ENCODE results near the gene MPP1.

Gene MPP1

DNA sequence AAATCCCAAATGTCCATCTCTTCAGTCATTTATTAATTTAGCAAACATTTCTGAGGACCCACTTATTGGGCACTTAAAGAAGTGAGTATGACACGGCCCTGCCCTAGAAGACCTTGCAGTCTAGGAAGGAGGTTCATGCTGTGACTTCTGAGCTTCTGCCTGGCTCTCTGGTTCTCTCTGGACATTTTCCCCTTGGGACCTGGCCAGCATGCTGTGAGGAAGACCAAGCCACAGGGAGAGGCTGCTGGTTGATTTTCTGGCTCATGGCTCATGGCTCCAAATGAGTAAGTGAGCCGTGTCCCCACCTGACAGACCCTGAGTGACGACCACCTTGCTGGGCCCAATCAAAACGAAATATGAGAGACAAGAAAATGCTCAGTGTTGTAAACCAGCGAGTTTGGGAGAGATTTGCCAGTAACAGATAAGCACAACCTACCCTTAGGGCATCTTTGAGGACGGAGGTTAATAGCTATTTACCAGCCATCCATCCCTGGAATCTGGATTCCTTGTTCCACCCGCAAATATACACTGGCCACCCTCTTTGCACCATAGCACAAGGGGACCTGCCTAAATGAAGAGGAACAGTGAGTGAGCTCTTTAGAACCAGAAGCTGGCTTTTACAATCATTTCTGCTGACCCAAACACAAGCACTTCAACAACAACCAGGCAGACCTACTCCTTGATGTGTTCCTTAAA, 876 bp downstream of the MPP1 start:
- Histone ChIP-seq H3K9ac (ENCODE audit: low read length) (peak overlapping the region; percentile 82), H3K79me1 (replicated peaks; ENCODE audit: low read length, poor library complexity, severe bottlenecking) (peaks cover 5% of the 10 kb centered on the region), H3K4me2 (ENCODE audit: low read length, poor library complexity, severe bottlenecking) (peak overlapping the region; percentile 71), H4K91ac (ENCODE audit: low read length) (no peak overlapping the region), H2BK5ac (ENCODE audit: low read depth, low read length, poor library complexity, severe bottlenecking) (no peak overlapping the region), H3K4me1 (ENCODE audit: control insufficient read depth, insufficient read depth, low read depth, low read length) (peaks cover 7% of the 10 kb centered on the region), H2BK120ac (ENCODE audit: low read depth, low read length) (no peak overlapping the region), H2BK15ac (ENCODE audit: low read depth, poor library complexity, severe bottlenecking) (no peak overlapping the region), H3K4ac (ENCODE audit: low read depth in 1 of 2, low read length in 2 of 2) (peak overlapping the region in 1 of 2 experiments; percentile 16), H2BK12ac (ENCODE audit: low read length in 2 of 2) (no peak overlapping the region), H3K9me3 (ENCODE audit: control insufficient read depth, low read length) (peaks cover 10% of the 10 kb centered on the region), H2AK5ac (ENCODE audit: low read length, severe bottlenecking) (no peak overlapping the region), H4K8ac (ENCODE audit: low read length) (no peak overlapping the region), H2AFZ (ENCODE audit: low read depth, low read length) (no peak overlapping the region), H3K18ac (ENCODE audit: low read depth in 1 of 2, low read length in 2 of 2) (peak overlapping the region in 1 of 2 experiments; percentile 21), H3K4me3 (ENCODE audit: insufficient read depth in 1 of 2, low read depth in 1 of 2, low read length in 2 of 2) (peak overlapping the region; percentile 66 to 78), H3K14ac (ENCODE audit: low read length in 2 of 2) (peak overlapping the region in 1 of 2 experiments; percentile 20), H3K23ac (ENCODE audit: low read length in 2 of 2) (no peak overlapping the region), H3K27ac (ENCODE audit: low read length, poor library complexity, severe bottlenecking) (no peak overlapping the region), H3K27me3 (ENCODE audit: control insufficient read depth in 1 of 2, insufficient read depth in 1 of 2, low read length in 2 of 2) (no peaks in the 10 kb centered on the region), H3K36me3 (ENCODE audit: control insufficient read depth in 1 of 2, insufficient read depth in 2 of 2, low read depth in 1 of 2, low read length in 2 of 2) (no peaks in the 10 kb centered on the region)
- WGBS = 20% methylated on average over 7 of the region's 7 CpGs
- DNase-seq = peak; percentile 13

DNA sequence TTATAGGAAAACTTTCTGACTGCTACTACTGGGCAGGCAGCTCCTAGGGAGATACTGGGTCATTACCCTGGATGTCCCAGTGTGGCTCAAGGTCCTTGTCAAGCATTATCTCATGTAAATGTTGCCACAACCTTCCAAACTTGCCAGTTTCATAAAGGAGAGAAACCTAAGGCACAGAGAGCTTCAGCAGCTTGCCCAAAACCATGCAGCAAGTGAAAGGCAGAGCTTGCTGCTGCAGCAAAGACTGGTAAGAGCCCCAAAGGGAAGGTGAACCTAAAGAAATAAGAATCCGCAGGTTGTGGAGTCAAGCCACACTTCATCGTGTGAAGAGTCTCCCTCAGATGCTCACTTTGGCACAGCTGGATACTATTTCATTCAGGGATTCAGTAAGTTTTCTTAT, 2.3 kb downstream of the MPP1 start:
- WGBS = 100% methylated on average over 2 of the region's 2 CpGs

DNA sequence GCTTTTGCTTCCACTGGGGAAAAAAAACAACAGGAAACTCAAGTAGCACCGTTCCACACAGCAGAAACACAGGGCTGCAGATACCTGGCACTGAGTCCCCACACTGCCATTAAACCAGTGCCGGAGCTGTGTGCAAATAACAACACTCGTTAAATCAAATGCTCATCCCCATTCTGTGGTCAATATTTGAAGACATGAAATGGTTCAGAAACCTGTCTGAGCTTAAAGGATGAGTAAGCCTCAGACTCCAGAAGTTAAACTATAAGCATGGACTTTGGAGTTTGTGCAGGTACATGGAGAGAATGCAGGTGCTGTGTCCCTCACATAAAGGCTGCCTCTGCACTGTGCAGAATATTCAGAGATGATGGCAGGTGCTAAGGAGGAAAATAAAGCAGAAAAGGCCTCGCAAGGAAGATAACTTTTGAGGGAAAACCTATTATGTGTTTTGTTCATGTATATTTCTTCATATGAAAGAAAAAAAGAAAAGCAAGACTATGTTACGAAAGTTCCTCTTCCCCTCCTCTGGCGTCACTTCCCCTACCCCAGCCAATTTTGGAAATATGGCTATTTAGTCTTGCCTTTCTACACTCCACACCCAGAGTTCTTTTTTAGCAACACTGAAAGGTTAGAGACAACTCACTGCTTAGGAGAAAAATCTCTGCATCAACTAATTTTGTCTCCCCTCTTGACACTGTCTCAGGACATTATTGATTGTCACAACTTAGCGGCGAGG, 4.6 kb downstream of the MPP1 start:
- Histone ChIP-seq H2BK120ac (ENCODE audit: low read depth, low read length) (no peak overlapping the region), H2BK5ac (ENCODE audit: low read depth, low read length, poor library complexity, severe bottlenecking) (no peak overlapping the region), H3K27ac (ENCODE audit: low read length, poor library complexity, severe bottlenecking) (no peak overlapping the region), H4K8ac (ENCODE audit: low read length) (no peak overlapping the region), H3K36me3 (ENCODE audit: control insufficient read depth in 1 of 2, insufficient read depth in 2 of 2, low read depth in 1 of 2, low read length in 2 of 2) (no peaks in the 10 kb centered on the region), H3K18ac (ENCODE audit: low read depth in 1 of 2, low read length in 2 of 2) (peak overlapping the region in 1 of 2 experiments; percentile 21), H3K27me3 (ENCODE audit: control insufficient read depth in 1 of 2, insufficient read depth in 1 of 2, low read length in 2 of 2) (no peaks in the 10 kb centered on the region), H3K79me1 (replicated peaks; ENCODE audit: low read length, poor library complexity, severe bottlenecking) (peaks cover 5% of the 10 kb centered on the region), H2BK15ac (ENCODE audit: low read depth, poor library complexity, severe bottlenecking) (no peak overlapping the region), H4K91ac (ENCODE audit: low read length) (no peak overlapping the region), H3K4me3 (ENCODE audit: insufficient read depth in 1 of 2, low read depth in 1 of 2, low read length in 2 of 2) (no peak overlapping the region), H3K23ac (ENCODE audit: low read length in 2 of 2) (no peak overlapping the region), H2BK12ac (ENCODE audit: low read length in 2 of 2) (no peak overlapping the region), H3K4me1 (ENCODE audit: control insufficient read depth, insufficient read depth, low read depth, low read length) (peaks cover 7% of the 10 kb centered on the region), H3K14ac (ENCODE audit: low read length in 2 of 2) (no peak overlapping the region), H3K9ac (ENCODE audit: low read length) (no peak overlapping the region), H2AFZ (ENCODE audit: low read depth, low read length) (no peak overlapping the region), H3K4me2 (ENCODE audit: low read length, poor library complexity, severe bottlenecking) (no peak overlapping the region), H3K9me3 (ENCODE audit: control insufficient read depth, low read length) (no peaks in the 10 kb centered on the region), H3K4ac (ENCODE audit: low read depth in 1 of 2, low read length in 2 of 2) (no peak overlapping the region), H2AK5ac (ENCODE audit: low read length, severe bottlenecking) (no peak overlapping the region)
- 70% methylated on average over 4 of the region's 8 CpGs for WGBS
- DNase-seq = no peak

More for the DNA sequence above, 2.3 kb downstream of the MPP1 start:
- H3K27ac ChIP-seq (ENCODE audit: low read length, poor library complexity, severe bottlenecking) = no peak overlapping the region
- no peak overlapping the region for H3K4ac ChIP-seq (ENCODE audit: low read depth in 1 of 2, low read length in 2 of 2)
- H3K14ac ChIP-seq (ENCODE audit: low read length in 2 of 2) = no peak overlapping the region
- H2BK15ac ChIP-seq (ENCODE audit: low read depth, poor library complexity, severe bottlenecking) = no peak overlapping the region
- DNase-seq = no peak
- H3K27me3 ChIP-seq (ENCODE audit: control insufficient read depth in 1 of 2, insufficient read depth in 1 of 2, low read length in 2 of 2) = no peaks in the 10 kb centered on the region
- peaks cover 7% of the 10 kb centered on the region for H3K9me3 ChIP-seq (ENCODE audit: control insufficient read depth, low read length)
- no peak overlapping the region for H2AFZ ChIP-seq (ENCODE audit: low read depth, low read length)
- H3K36me3 ChIP-seq (ENCODE audit: control insufficient read depth in 1 of 2, insufficient read depth in 2 of 2, low read depth in 1 of 2, low read length in 2 of 2) = no peaks in the 10 kb centered on the region
- H3K4me2 ChIP-seq (ENCODE audit: low read length, poor library complexity, severe bottlenecking) = no peak overlapping the region
- no peak overlapping the region for H3K4me3 ChIP-seq (ENCODE audit: insufficient read depth in 1 of 2, low read depth in 1 of 2, low read length in 2 of 2)
- H2BK12ac ChIP-seq (ENCODE audit: low read length in 2 of 2) = no peak overlapping the region
- H3K23ac ChIP-seq (ENCODE audit: low read length in 2 of 2) = no peak overlapping the region
- H3K4me1 ChIP-seq (ENCODE audit: control insufficient read depth, insufficient read depth, low read depth, low read length) = peaks cover 7% of the 10 kb centered on the region
- peaks cover 5% of the 10 kb centered on the region for H3K79me1 ChIP-seq (replicated peaks; ENCODE audit: low read length, poor library complexity, severe bottlenecking)
- no peak overlapping the region for H2AK5ac ChIP-seq (ENCODE audit: low read length, severe bottlenecking)
- H2BK120ac ChIP-seq (ENCODE audit: low read depth, low read length) = peak overlapping the region; percentile 5
- H4K8ac ChIP-seq (ENCODE audit: low read length) = no peak overlapping the region
- no peak overlapping the region for H3K9ac ChIP-seq (ENCODE audit: low read length)
- H4K91ac ChIP-seq (ENCODE audit: low read length) = no peak overlapping the region
- no peak overlapping the region for H3K18ac ChIP-seq (ENCODE audit: low read depth in 1 of 2, low read length in 2 of 2)
- no peak overlapping the region for H2BK5ac ChIP-seq (ENCODE audit: low read depth, low read length, poor library complexity, severe bottlenecking)

DNA sequence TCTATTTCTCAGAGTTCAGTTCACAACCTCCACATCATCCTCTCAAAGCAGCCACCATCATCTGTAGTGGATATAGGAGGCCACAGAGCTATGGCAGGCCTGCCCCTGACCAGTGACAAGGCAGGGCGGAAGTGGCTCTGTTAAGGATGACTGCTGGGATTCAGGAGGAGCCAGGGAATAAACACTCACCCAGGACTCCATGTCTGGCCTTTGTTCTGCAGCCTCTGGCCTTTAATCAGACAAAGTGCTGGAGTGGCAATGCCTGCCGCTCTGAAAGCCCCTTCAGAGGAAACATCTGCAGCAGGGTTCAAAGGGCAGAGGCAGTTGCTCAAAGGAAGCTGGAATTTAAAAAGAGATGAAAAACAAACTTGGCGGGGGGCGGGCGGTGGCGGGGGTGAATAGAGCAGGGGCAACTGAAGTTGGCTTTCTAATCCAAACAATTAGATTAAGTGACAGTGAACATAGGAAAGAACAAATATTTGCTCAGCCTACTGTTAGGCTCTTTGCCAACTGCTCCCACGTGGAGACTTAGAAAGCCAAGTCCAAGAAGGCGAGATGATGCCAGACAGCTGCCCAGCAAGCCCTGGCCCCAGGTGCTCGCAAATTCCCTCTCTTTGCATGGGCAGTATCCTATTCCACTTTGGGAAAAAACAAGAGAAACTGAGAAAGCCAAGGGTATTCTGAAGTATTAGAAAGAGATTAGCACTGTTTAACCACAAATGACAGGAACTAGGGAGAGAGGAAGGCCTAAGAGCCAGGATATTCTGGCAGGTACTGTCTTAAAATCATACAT, 5.5 kb downstream of the MPP1 start:
- peak overlapping the region; percentile 64 for H4K8ac ChIP-seq (ENCODE audit: low read length)
- H2BK12ac ChIP-seq (ENCODE audit: low read length in 2 of 2) = peak overlapping the region in 1 of 2 experiments; percentile 72

More for the DNA sequence above, 5.5 kb downstream of the MPP1 start:
- Histone ChIP-seq H3K4me1 (ENCODE audit: control insufficient read depth, insufficient read depth, low read depth, low read length) (peaks cover 7% of the 10 kb centered on the region), H3K4me3 (ENCODE audit: insufficient read depth in 1 of 2, low read depth in 1 of 2, low read length in 2 of 2) (no peak overlapping the region), H3K36me3 (ENCODE audit: control insufficient read depth in 1 of 2, insufficient read depth in 2 of 2, low read depth in 1 of 2, low read length in 2 of 2) (no peaks in the 10 kb centered on the region), H2BK5ac (ENCODE audit: low read depth, low read length, poor library complexity, severe bottlenecking) (no peak overlapping the region), H3K23ac (ENCODE audit: low read length in 2 of 2) (no peak overlapping the region), H2BK15ac (ENCODE audit: low read depth, poor library complexity, severe bottlenecking) (no peak overlapping the region), H3K27ac (ENCODE audit: low read length, poor library complexity, severe bottlenecking) (peak overlapping the region; percentile 73), H3K4ac (ENCODE audit: low read depth in 1 of 2, low read length in 2 of 2) (peak overlapping the region in 1 of 2 experiments; percentile 15), H3K4me2 (ENCODE audit: low read length, poor library complexity, severe bottlenecking) (no peak overlapping the region), H3K14ac (ENCODE audit: low read length in 2 of 2) (no peak overlapping the region), H3K9me3 (ENCODE audit: control insufficient read depth, low read length) (no peaks in the 10 kb centered on the region), H2AFZ (ENCODE audit: low read depth, low read length) (no peak overlapping the region), H4K91ac (ENCODE audit: low read length) (peak overlapping the region; percentile 61), H2AK5ac (ENCODE audit: low read length, severe bottlenecking) (no peak overlapping the region), H3K9ac (ENCODE audit: low read length) (no peak overlapping the region), H2BK120ac (ENCODE audit: low read depth, low read length) (no peak overlapping the region), H3K79me1 (replicated peaks; ENCODE audit: low read length, poor library complexity, severe bottlenecking) (peaks cover 5% of the 10 kb centered on the region), H3K27me3 (ENCODE audit: control insufficient read depth in 1 of 2, insufficient read depth in 1 of 2, low read length in 2 of 2) (no peaks in the 10 kb centered on the region), H3K18ac (ENCODE audit: low read depth in 1 of 2, low read length in 2 of 2) (peak overlapping the region; percentile 43 to 48)
- DNase-seq = peak; percentile 24
- 23% methylated on average over 7 of the region's 9 CpGs for WGBS

Measured in mesenchymal stem cell (in vitro differentiated cells and primary cell).